HCT116 (cell line): ENCODE measurements around the gene DENND2A. TPM values are rescaled to one million over a fixed set of nuclear protein-coding genes. Genes with fewer than 3 reads are reported as not detected.

Source experiments
- ATAC-seq: fragments of 200-7000 bp; cut with Tn5 transposase; 2 replicates; pipeline ENCODE4 v1.9.1; 2020; ENCODE audit warnings: mild to moderate bottlenecking, moderate library complexity
- BruUV-seq: library from RNA; stranded (reverse); fragments of 400-500 nt; replicated peaks from 2 replicates; lab custom pipeline; 2021; lab: Mats Ljungman, UMichigan
- CTCF ChIA-PET: fragments of 300-600 bp; sonication (Branson Sonifier 250); formaldehyde crosslinking; loops from one replicate; lab custom pipeline; 2021; ENCODE audit warnings: antibody characterized with exemption; lab: Charles Lee
- POLR2A ChIA-PET: fragments of 300-600, 350-600 bp; sonication (Branson Sonifier 250); formaldehyde crosslinking; loops from one replicate; lab custom pipeline; 2021; ENCODE audit warnings: antibody characterized with exemption; lab: Charles Lee
- RAD21 ChIA-PET, 2 experiments: fragments of 300-600 bp; sonication (Branson Sonifier 250); formaldehyde crosslinking; loops; one replicate each; lab custom pipeline; 2023; ENCODE audit warnings: low total read pairs in 2 of 2; ENCODE audit not compliant: uncharacterized antibody in 2 of 2, unreplicated experiment in 2 of 2, low non-redundant PET in 1 of 2; lab: Charles Lee
- DNase-seq: peaks from one replicate; pipeline ENCODE4 v3.0.0-alpha.2; 2010; ENCODE audit warnings: low read depth, low spot score
- H2AFZ ChIP-seq: fragments of 200-600 bp; shearing (Covaris generic), sonication (generic); 2 replicates; pipeline ENCODE4 v1.6.1; 2017; ENCODE audit warnings: low read depth, mixed run types, mixed read lengths, antibody characterized with exemption, low read length; ENCODE audit not compliant: poor library complexity, severe bottlenecking
- H3K27ac ChIP-seq: 2 replicates; pipeline ENCODE4 v1.5.1; 2012; ENCODE audit warnings: low read depth, low read length
- H3K27me3 ChIP-seq: fragments of 200-600 bp; sonication (generic); 2 replicates; pipeline ENCODE4 v1.6.1; 2016; ENCODE audit warnings: mixed run types, low read length, mixed read lengths; ENCODE audit not compliant: insufficient read depth
- H3K36me3 ChIP-seq, 2 experiments: fragments of 200-500 bp in 1 of 2; fragments of 200-600 bp in 1 of 2; sonication (Bioruptor generic) in 1 of 2; sonication (generic) in 1 of 2; 2 replicates each; pipeline versions ENCODE4 v1.5.1 to v1.6.1; 2014 to 2016; ENCODE audit warnings: low read length in 2 of 2, inconsistent platforms in 1 of 2, mixed read lengths in 1 of 2, mixed run types in 1 of 2; ENCODE audit not compliant: insufficient read depth in 2 of 2, control insufficient read depth in 1 of 2
- H3K4me1 ChIP-seq, 2 experiments: fragments of 200-600 bp in 1 of 2; sonication (generic) in 1 of 2; 2 replicates each; pipeline versions ENCODE4 v1.5.1 to v1.6.1; 2012 to 2017; ENCODE audit warnings: low read length in 2 of 2, inconsistent platforms in 1 of 2, mild to moderate bottlenecking in 1 of 2, mixed read lengths in 1 of 2, mixed run types in 1 of 2, moderate library complexity in 1 of 2; ENCODE audit not compliant: insufficient read depth in 2 of 2, control insufficient read depth in 1 of 2
- H3K4me2 ChIP-seq: fragments of 200-600 bp; sonication (generic); 2 replicates; pipeline ENCODE4 v1.6.1; 2017; ENCODE audit warnings: mixed run types, low read length, mixed read lengths
- H3K4me3 ChIP-seq, 2 experiments: fragments of 200-600 bp in 1 of 2; sonication (generic) in 1 of 2; replicated peaks in 1 of 2; 2 replicates each; pipeline ENCODE4 v1.5.1; 2011 to 2016; ENCODE audit warnings: low read length in 2 of 2, control low read depth in 1 of 2, low read depth in 1 of 2, mild to moderate bottlenecking in 1 of 2, mixed read lengths in 1 of 2, mixed run types in 1 of 2
- H3K79me2 ChIP-seq: fragments of 200-600 bp; sonication (generic); 2 replicates; pipeline ENCODE4 v1.6.1; 2017; ENCODE audit warnings: mild to moderate bottlenecking, mixed run types, low read length, moderate library complexity, mixed read lengths; ENCODE audit not compliant: insufficient read depth
- H3K9ac ChIP-seq: fragments of 200-600 bp; sonication (generic); 2 replicates; pipeline ENCODE4 v1.6.1; 2016; ENCODE audit warnings: low read length, mixed read lengths
- H3K9me2 ChIP-seq: fragments of 200-600 bp; sonication (generic), shearing (Covaris generic); 2 replicates; pipeline ENCODE4 v1.6.1; 2017; ENCODE audit warnings: mixed run types, mild to moderate bottlenecking, moderate library complexity; ENCODE audit not compliant: insufficient read depth
- H3K9me3 ChIP-seq, 2 experiments: fragments of 200-500 bp in 1 of 2; fragments of 200-600 bp in 1 of 2; sonication (Bioruptor generic) in 1 of 2; sonication (generic) in 1 of 2; 2 replicates each; pipeline ENCODE4 v1.6.1; 2014 to 2017; ENCODE audit warnings: low read length in 2 of 2, mixed read lengths in 2 of 2, inconsistent platforms in 1 of 2, low read depth in 1 of 2, mild to moderate bottlenecking in 1 of 2, mixed run types in 1 of 2, moderate library complexity in 1 of 2; ENCODE audit not compliant: control insufficient read depth in 1 of 2, insufficient read depth in 1 of 2
- H4K20me1 ChIP-seq: fragments of 200-600 bp; sonication (generic), shearing (Covaris generic); 2 replicates; pipeline ENCODE4 v1.6.1; 2017; ENCODE audit warnings: mixed run types, mild to moderate bottlenecking, moderate library complexity; ENCODE audit not compliant: insufficient read depth
- CBX3 ChIP-seq: IDR thresholded peaks from 2 replicates; pipeline ENCODE4 v1.6.1; 2012; ENCODE audit warnings: low read depth
- EGR1 ChIP-seq: IDR thresholded peaks from 2 replicates; pipeline ENCODE4 v1.6.1; 2012; ENCODE audit warnings: low read depth
- EZH2 ChIP-seq: fragments of 200-600 bp; sonication (generic); IDR thresholded peaks from 2 replicates; pipeline ENCODE4 v1.6.1; 2017; ENCODE audit warnings: antibody characterized with exemption, mixed run types
- JUND ChIP-seq: IDR thresholded peaks from 2 replicates; pipeline ENCODE4 v1.6.1; 2012
- POLR2AphosphoS5 ChIP-seq: IDR thresholded peaks from 2 replicates; pipeline ENCODE4 v1.6.1; 2011; ENCODE audit warnings: mild to moderate bottlenecking, low read depth, low read length, moderate library complexity
- REST ChIP-seq: IDR thresholded peaks from 2 replicates; pipeline ENCODE4 v1.6.1; 2012; ENCODE audit warnings: low read depth
- SRF ChIP-seq: IDR thresholded peaks from 2 replicates; pipeline ENCODE4 v1.6.1; 2012; ENCODE audit warnings: low read depth
- TCF7L2 ChIP-seq: IDR thresholded peaks from 2 replicates; pipeline ENCODE4 v1.7.0; 2011; ENCODE audit warnings: borderline replicate concordance, inconsistent platforms; ENCODE audit not compliant: insufficient read depth, insufficient read length; ENCODE audit errors: extremely low read depth
- YY1 ChIP-seq: IDR thresholded peaks from 2 replicates; pipeline ENCODE4 v1.6.1; 2011; ENCODE audit warnings: low read length, low read depth, moderate library complexity, mild to moderate bottlenecking; ENCODE audit not compliant: insufficient replicate concordance; ENCODE audit errors: extremely low read depth
- ZFX ChIP-seq: fragments of 450-650 bp; IDR thresholded peaks from 2 replicates; pipeline ENCODE4 v1.6.1; 2017
- ZNF274 ChIP-seq: fragments of 200-500 bp; sonication (Bioruptor generic); IDR thresholded peaks from 2 replicates; pipeline ENCODE4 v1.6.1; 2014; ENCODE audit warnings: mild to moderate bottlenecking, low read depth, low read length, inconsistent platforms
- intact Hi-C: fragments of 100-400 bp; cut with micrococcal nuclease; formaldehyde crosslinking; loops from 2 replicates; pipeline ENCODE4 v1.10.0; 2022
- total RNA-seq: library from RNA; stranded (reverse); gene quantifications from one replicate; pipeline ENCODE4 v1.2.1, GENCODE V29; 2021; ENCODE audit not compliant: unreplicated experiment
- TF ChIP-seq, protein P1 (sequence below): IDR thresholded peaks from 2 replicates; pipeline ENCODE4 v1.6.1; 2012

Gene DENND2A
- total RNA-seq, 1 experiment from 2014 or later, result 0.12 TPM

DNA sequence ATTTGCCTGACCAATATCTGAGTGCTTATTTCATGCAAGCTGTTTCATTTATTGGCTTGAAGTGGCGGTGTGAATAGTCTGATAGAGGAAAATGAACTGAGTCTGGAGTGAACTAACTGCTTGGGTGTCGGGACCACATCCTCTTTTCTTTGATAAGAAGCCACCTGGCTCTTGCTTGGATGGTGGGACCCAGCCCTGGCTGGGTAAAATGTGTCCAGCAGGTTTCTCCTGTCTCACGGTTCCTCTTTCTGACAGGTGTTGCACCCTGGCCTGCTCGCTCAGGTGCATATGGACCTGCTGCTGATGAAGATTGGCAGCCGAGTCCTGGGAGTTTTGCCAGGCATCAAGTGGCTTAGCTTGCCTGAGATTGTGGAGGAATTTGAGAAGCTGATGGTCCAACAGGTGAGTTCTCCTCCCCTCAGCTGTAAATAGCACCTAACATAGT lies 33.8 kb upstream of the DENND2A start:
- Histone ChIP-seq H3K79me2 (no peaks in the 10 kb centered on the region), H3K4me1 (peaks cover 9 to 27% of the 10 kb centered on the region in 2 experiments), H3K4me3 (no peak overlapping the region), H2AFZ (no peak overlapping the region), H3K9ac (no peak overlapping the region), H3K4me2 (peak overlapping the region; percentile 97), H3K36me3 (no peaks in the 10 kb centered on the region), H4K20me1 (no peaks in the 10 kb centered on the region), H3K27me3 (no peaks in the 10 kb centered on the region), H3K27ac (no peak overlapping the region), H3K9me2 (no peaks in the 10 kb centered on the region), H3K9me3 (no peaks in the 10 kb centered on the region)
- ChIA-PET CTCF (interaction anchor here (1.2 to 1.5 kb wide), 4 partner anchors 13 to 546 kb away, joined by 4 read pairs; no protein-coding TSS in a partner anchor), RAD21 (interaction anchor here in 1 of 2 experiments (0.6 kb wide), 1 partner anchor 73 kb away, joined by 4 read pairs; no protein-coding TSS in a partner anchor), POLR2A (interaction anchor here (1.2 kb wide), 1 partner anchor 17 kb away, joined by 3 read pairs; no protein-coding TSS in a partner anchor)
- intact Hi-C loops, result loop anchor here (5.0 kb wide), 1 partner anchor 858 kb away; no protein-coding TSS in a partner anchor
- DNase-seq, result no peak
- BruUV-seq, result no TSS peak
- no peak for TF ChIP-seq CBX3
- no peak for TF ChIP-seq POLR2AphosphoS5
- no peak for TF ChIP-seq JUND
- ATAC-seq, result no peak

DNA sequence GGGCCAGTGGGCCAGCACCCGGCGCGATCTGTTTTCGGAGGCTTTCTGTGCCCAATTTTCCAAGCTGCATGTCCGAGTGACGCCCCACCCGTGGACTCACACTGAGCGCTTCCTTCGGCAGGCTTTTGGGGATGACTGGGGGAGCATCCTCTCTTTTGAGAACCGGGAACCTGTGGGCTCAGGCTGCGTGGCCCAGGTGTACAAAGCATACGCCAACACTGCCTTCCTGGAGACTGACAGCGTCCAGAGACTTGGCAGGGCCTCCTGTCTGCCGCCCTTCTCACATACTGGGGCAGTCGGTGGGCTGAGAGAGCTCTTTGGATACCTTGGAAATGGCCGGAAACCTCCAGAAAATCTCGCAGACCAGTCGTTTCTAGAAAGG lies 33.2 kb upstream of the DENND2A start:
- no peaks in the 10 kb centered on the region for H3K27me3 ChIP-seq
- TSS peak; percentile 55 for BruUV-seq
- H3K27ac ChIP-seq, result peak overlapping the region; percentile 87
- no peak overlapping the region for H2AFZ ChIP-seq
- CTCF ChIA-PET, result interaction anchor here (1.0 kb wide), 1 partner anchor 156 kb away, joined by 3 read pairs; no protein-coding TSS in a partner anchor
- DNase-seq (no peak), ATAC-seq (no peak)
- peak overlapping the region; percentile 52 to 66 for H3K4me3 ChIP-seq
- POLR2A ChIA-PET, result interaction anchor here (1.2 kb wide), 1 partner anchor 18 kb away, joined by 3 read pairs; no protein-coding TSS in a partner anchor
- H3K9ac ChIP-seq, result peak overlapping the region; percentile 59
- H4K20me1 ChIP-seq, result no peaks in the 10 kb centered on the region
- H3K36me3 ChIP-seq, result no peaks in the 10 kb centered on the region
- intact Hi-C loops, result loop anchor here (5.0 kb wide), 1 partner anchor 859 kb away; no protein-coding TSS in a partner anchor
- TF ChIP-seq EZH2 (no peak), REST (no peak), SRF (no peak), ZFX (no peak), ZNF274 (no peak), YY1 (no peak), JUND (no peak), CBX3 (no peak), TCF7L2 (no peak), EGR1 (no peak)
- TF ChIP-seq, protein P1, sequence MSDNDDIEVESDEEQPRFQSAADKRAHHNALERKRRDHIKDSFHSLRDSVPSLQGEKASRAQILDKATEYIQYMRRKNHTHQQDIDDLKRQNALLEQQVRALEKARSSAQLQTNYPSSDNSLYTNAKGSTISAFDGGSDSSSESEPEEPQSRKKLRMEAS, result no peak
- H3K79me2 ChIP-seq, result no peaks in the 10 kb centered on the region
- RAD21 ChIA-PET, result interaction anchor here in 1 of 2 experiments (0.6 kb wide), 1 partner anchor 74 kb away, joined by 4 read pairs; no protein-coding TSS in a partner anchor
- H3K9me2 ChIP-seq, result no peaks in the 10 kb centered on the region
- peak overlapping the region; percentile 97 for H3K4me2 ChIP-seq
- no peaks in the 10 kb centered on the region for H3K9me3 ChIP-seq
- H3K4me1 ChIP-seq, result peaks cover 9 to 27% of the 10 kb centered on the region in 2 experiments
